Activated T-cell treated with anti-CD3 and anti-CD28 coated beads, Interleukin-2, amount 50 U/mL, for 72 hours (primary cell): Measurements from ENCODE around the gene NKG7. TPM values are rescaled to one million over a fixed set of nuclear protein-coding genes. Genes with fewer than 3 reads are reported as not detected.
"Not testable (repeated sequence)": the region's sequence is repeated elsewhere in the genome, so short reads cannot be mapped to it uniquely, and the experiment has no call there.

Experiments
- ATAC-seq, 2 donors: fragments of 150-1000 bp; cut with Tn5 transposase; replicated peaks in 1 of 2; 2 replicates each; pipeline ENCODE4 v1.10.0; 2021; ENCODE audit warnings: moderate library complexity in 2 of 2, mild to moderate bottlenecking in 1 of 2
- DNase-seq, 2 donors: peaks; one replicate each; pipeline ENCODE4 v3.0.0; 2021 to 2022; ENCODE audit warnings: mixed read lengths in 1 of 2
- H3K27ac Mint-ChIP-seq: one replicate; pipeline ENCODE4 v1.8.0; 2022; ENCODE audit warnings: mild to moderate bottlenecking, moderate library complexity, mixed read lengths
- H3K27me3 Mint-ChIP-seq: one replicate; pipeline ENCODE4 v1.8.0; 2022; ENCODE audit warnings: low read depth, mixed read lengths
- H3K36me3 Mint-ChIP-seq, 2 donors: one replicate each; pipeline ENCODE4 v1.8.0; 2022; ENCODE audit warnings: mixed read lengths in 2 of 2, mild to moderate bottlenecking in 1 of 2; ENCODE audit not compliant: insufficient read depth in 2 of 2
- H3K4me1 Mint-ChIP-seq: one replicate; pipeline ENCODE4 v1.8.0; 2022; ENCODE audit warnings: low read depth, mixed read lengths
- H3K4me3 Mint-ChIP-seq, 2 donors: one replicate each; pipeline ENCODE4 v1.8.0; 2022; ENCODE audit warnings: mild to moderate bottlenecking in 2 of 2, mixed read lengths in 2 of 2, moderate library complexity in 2 of 2
- H3K9me3 Mint-ChIP-seq, 2 donors: one replicate each; pipeline ENCODE4 v1.8.0; 2022; ENCODE audit warnings: mixed read lengths in 2 of 2
- total RNA-seq, 2 donors: library from RNA; stranded (reverse); gene quantifications; one replicate each; pipeline ENCODE4 v1.2.3, GENCODE V29; 2022

NKG7 gene, protein sequence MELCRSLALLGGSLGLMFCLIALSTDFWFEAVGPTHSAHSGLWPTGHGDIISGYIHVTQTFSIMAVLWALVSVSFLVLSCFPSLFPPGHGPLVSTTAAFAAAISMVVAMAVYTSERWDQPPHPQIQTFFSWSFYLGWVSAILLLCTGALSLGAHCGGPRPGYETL
- total RNA-seq: 100 to 1,000 TPM; 190 to 261 TPM

GRCh38 chr19:51372649-51373504 lies at the start of gene NKG7:
Gene NKG7, minus strand, starts transcription at chr19:51372654. Its CDS starts 119 bp downstream, at chr19:51372535.
- DNase-seq (peak; percentile 84 to 88), ATAC-seq (peak; percentile 81 to 82)
- H3K36me3 Mint-ChIP-seq: peaks cover 10 to 16% of the 10 kb centered on the region in 2 donors
- peak within 1 kb of the TSS; percentile 80 for H3K27ac Mint-ChIP-seq
- no peaks in the 10 kb centered on the region for H3K27me3 Mint-ChIP-seq
- H3K4me1 Mint-ChIP-seq: peaks cover 82% of the 10 kb centered on the region
- no peaks in the 10 kb centered on the region for H3K9me3 Mint-ChIP-seq
- H3K4me3 Mint-ChIP-seq: peak within 1 kb of the TSS; percentile 99

DNA sequence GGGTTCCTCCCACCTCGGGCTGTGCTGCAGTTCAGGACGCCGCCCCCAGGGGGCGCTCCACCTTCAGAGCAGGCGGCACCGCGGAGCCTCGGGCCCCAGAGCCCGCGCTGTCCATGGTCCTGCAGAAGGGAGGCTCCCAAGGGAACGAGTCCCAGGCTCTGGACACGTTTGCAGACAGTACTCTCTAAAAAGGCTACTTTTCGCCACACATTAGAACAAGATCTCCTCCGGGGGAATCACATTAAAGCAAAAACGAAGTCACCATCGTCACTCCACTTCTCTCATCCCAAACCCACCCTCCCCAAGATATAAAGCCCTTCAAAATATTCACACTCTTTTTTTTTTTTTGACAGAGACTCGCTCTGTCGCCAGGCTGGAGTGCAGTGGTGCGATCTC lies 49.6 kb upstream of the NKG7 start:
- no peaks in the 10 kb centered on the region for H3K9me3 Mint-ChIP-seq
- peaks cover 21% of the 10 kb centered on the region for H3K27me3 Mint-ChIP-seq
- H3K27ac Mint-ChIP-seq: no peak overlapping the region
- DNase-seq (peak; percentile 89 to 94), ATAC-seq (peak; percentile 50 to 57)
- peak overlapping the region; percentile 47 to 63 for H3K4me3 Mint-ChIP-seq
- peaks cover 43% of the 10 kb centered on the region for H3K4me1 Mint-ChIP-seq
- H3K36me3 Mint-ChIP-seq: peaks cover 0 to 2% of the 10 kb centered on the region in 2 donors

- Mint-ChIP-seq H3K27ac (no peak overlapping the region), H3K27me3 (peaks cover 21% of the 10 kb centered on the region)
- DNase-seq: no peak
Measured at GRCh38 chr19:51421229-51422052, 49.0 kb upstream of the NKG7 start.

GRCh38 chr19:51420511-51420910 lies 48.1 kb upstream of the NKG7 start:
- H3K27ac Mint-ChIP-seq, H3K36me3 Mint-ChIP-seq, H3K4me3 Mint-ChIP-seq, ATAC-seq, H3K9me3 Mint-ChIP-seq, DNase-seq: not testable (repeated sequence)
- Mint-ChIP-seq H3K4me1 (peaks cover 45% of the 10 kb centered on the region), H3K27me3 (peaks cover 21% of the 10 kb centered on the region)

More at GRCh38 chr19:51421229-51422052, 49.0 kb upstream of the NKG7 start:
- H3K36me3 Mint-ChIP-seq: peaks cover 0 to 2% of the 10 kb centered on the region in 2 donors
- no peaks in the 10 kb centered on the region for H3K9me3 Mint-ChIP-seq
- H3K4me1 Mint-ChIP-seq: peaks cover 45% of the 10 kb centered on the region
- H3K4me3 Mint-ChIP-seq: peak overlapping the region; percentile 47 to 63
- peak in 1 of 2 donors; percentile 4 for ATAC-seq

- Mint-ChIP-seq H3K36me3 (peaks cover 0 to 2% of the 10 kb centered on the region in 2 donors), H3K9me3 (no peaks in the 10 kb centered on the region), H3K27ac (no peak overlapping the region), H3K27me3 (peaks cover 21% of the 10 kb centered on the region), H3K4me3 (peak overlapping the region; percentile 34 to 42), H3K4me1 (peaks cover 37% of the 10 kb centered on the region)
- peak; percentile 29 to 35 for DNase-seq
- ATAC-seq: peak; percentile 61 to 62
Measured at GRCh38 chr19:51418707-51419106, 46.3 kb upstream of the NKG7 start.

GRCh38 chr19:51417810-51418157 lies 45.3 kb upstream of the NKG7 start:
- H3K4me3 Mint-ChIP-seq: peak overlapping the region; percentile 66 to 78
- ATAC-seq (no peak), DNase-seq (no peak)
- peaks cover 0 to 2% of the 10 kb centered on the region in 2 donors for H3K36me3 Mint-ChIP-seq
- no peak overlapping the region for H3K27ac Mint-ChIP-seq
- peaks cover 21% of the 10 kb centered on the region for H3K27me3 Mint-ChIP-seq
- H3K9me3 Mint-ChIP-seq: no peaks in the 10 kb centered on the region
- H3K4me1 Mint-ChIP-seq: peaks cover 37% of the 10 kb centered on the region

GRCh38 chr19:51417107-51417809 lies 44.8 kb upstream of the NKG7 start, which contains the start of gene SIGLEC10:
Gene SIGLEC10, minus strand, starts transcription at chr19:51417642. Its CDS starts 61 bp downstream, at chr19:51417581.
- peaks cover 21% of the 10 kb centered on the region for H3K27me3 Mint-ChIP-seq
- H3K27ac Mint-ChIP-seq: no peak within 1 kb of the TSS
- DNase-seq (peak; percentile 62 to 70), ATAC-seq (peak; percentile 76 to 79)
- H3K4me1 Mint-ChIP-seq: peaks cover 33% of the 10 kb centered on the region
- H3K4me3 Mint-ChIP-seq: peak within 1 kb of the TSS; percentile 66 to 78
- H3K9me3 Mint-ChIP-seq: no peaks in the 10 kb centered on the region
- H3K36me3 Mint-ChIP-seq: peaks cover 0 to 2% of the 10 kb centered on the region in 2 donors

- ATAC-seq, H3K36me3 Mint-ChIP-seq, H3K4me3 Mint-ChIP-seq, H3K27ac Mint-ChIP-seq, DNase-seq, H3K9me3 Mint-ChIP-seq: not testable (repeated sequence)
- Mint-ChIP-seq H3K4me1 (peaks cover 29% of the 10 kb centered on the region), H3K27me3 (peaks cover 21% of the 10 kb centered on the region)
Measured at GRCh38 chr19:51416422-51416821, 44.0 kb upstream of the NKG7 start.

- Mint-ChIP-seq H3K27me3 (peaks cover 15% of the 10 kb centered on the region), H3K27ac (no peak overlapping the region), H3K9me3 (no peaks in the 10 kb centered on the region), H3K36me3 (peaks cover 0 to 2% of the 10 kb centered on the region in 2 donors), H3K4me1 (peaks cover 29% of the 10 kb centered on the region), H3K4me3 (no peak overlapping the region)
- DNase-seq (no peak), ATAC-seq (no peak)
Measured at GRCh38 chr19:51415187-51415586, 42.7 kb upstream of the NKG7 start.

DNA sequence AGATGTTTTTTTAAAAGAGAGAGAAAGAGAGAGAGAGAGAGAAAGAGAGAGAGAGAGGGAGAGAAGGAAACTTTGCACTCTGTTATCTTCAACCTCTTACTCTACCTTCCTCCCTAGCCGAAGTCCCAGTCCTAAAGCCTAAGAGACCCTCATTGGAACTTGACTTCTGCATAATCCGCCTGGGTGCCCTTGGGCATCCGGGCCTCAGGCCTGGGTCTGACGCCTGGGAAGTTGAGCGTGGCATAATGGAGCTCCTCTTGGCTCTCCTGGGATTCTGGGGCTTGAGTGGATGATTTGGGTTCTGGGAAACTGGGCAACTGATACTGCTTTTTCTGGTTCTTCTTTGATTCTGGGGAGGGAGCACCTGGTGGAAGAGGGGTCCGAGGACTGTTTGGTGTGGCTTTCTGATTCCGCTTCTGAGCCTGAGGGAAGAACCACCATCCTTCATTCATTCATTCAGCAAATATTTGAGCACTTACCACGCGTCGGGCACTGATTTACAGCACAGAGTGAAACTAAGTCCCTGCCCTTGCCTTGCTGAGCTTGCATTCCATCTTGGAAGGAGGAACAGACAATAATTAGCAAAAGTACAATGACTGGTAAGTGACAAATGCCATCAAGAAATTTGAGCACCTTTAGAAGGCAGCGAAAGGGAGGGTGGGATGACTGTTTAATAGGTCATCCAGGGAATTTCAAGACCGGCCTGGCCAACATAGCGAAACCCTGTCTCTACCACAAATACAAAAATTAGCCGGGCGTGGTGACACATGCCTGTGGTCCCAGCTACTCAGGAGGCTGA lies 38.7 kb upstream of the NKG7 start:
- DNase-seq (no peak), ATAC-seq (no peak)
- peaks cover 15% of the 10 kb centered on the region for H3K4me1 Mint-ChIP-seq
- H3K27ac Mint-ChIP-seq: no peak overlapping the region
- H3K9me3 Mint-ChIP-seq: no peaks in the 10 kb centered on the region
- H3K4me3 Mint-ChIP-seq: no peak overlapping the region
- peaks cover 29% of the 10 kb centered on the region for H3K27me3 Mint-ChIP-seq
- H3K36me3 Mint-ChIP-seq: no peaks in the 10 kb centered on the region

- DNase-seq: peak; percentile 23 to 32
- H3K4me1 Mint-ChIP-seq: peaks cover 15% of the 10 kb centered on the region
- no peak overlapping the region for H3K27ac Mint-ChIP-seq
- peaks cover 6 to 9% of the 10 kb centered on the region in 2 donors for H3K36me3 Mint-ChIP-seq
- H3K9me3 Mint-ChIP-seq: peaks cover 0 to 3% of the 10 kb centered on the region in 2 donors
- H3K4me3 Mint-ChIP-seq: no peak overlapping the region
- H3K27me3 Mint-ChIP-seq: peaks cover 34% of the 10 kb centered on the region
- ATAC-seq: peak; percentile 70 to 80
Measured at GRCh38 chr19:51407511-51408131, 35.2 kb upstream of the NKG7 start.
